Measurements from ENCODE around the gene N4BP2L2. TPM values are rescaled to one million over a fixed set of nuclear protein-coding genes. Genes with fewer than 3 reads are reported as not detected.

The N4BP2L2 gene
- total and polyA plus RNA-seq, 2 of the 8 experiments (the other 6 are each of a cell fraction or from before 2014, with no cell fraction given): 14.6 to 67.6 TPM

- FAIRE-seq (no peak), DNase-seq (ENCODE audit: low read depth in 1 of 2, low spot score in 2 of 2) (no peak)
- WGBS, 2 experiments (ENCODE audit: extremely low coverage in 1 of 2, insufficient coverage in 1 of 2, insufficient read length in 1 of 2, insufficient replicate concordance in 2 of 2, low coverage in 1 of 2, low lambda C conversion rate in 2 of 2, missing lambda C conversion rate in 1 of 2): 91% methylated on average over 1 of the region's 1 CpG; no CpG with 5 or more reads in 1 of the 2 experiments
- no peak overlapping the region for H2BK120ac ChIP-seq (replicated peaks; ENCODE audit: low read depth, low read length)
- H3K36me3 ChIP-seq (ENCODE audit: control insufficient read depth in 2 of 4, insufficient read depth in 4 of 4, low read length in 3 of 4): peaks cover 0 to 2% (median 0%) of the 10 kb centered on the region in 4 experiments; a peak in 2 of 8 replicates
- H2AFZ ChIP-seq (ENCODE audit: low read length): no peak overlapping the region
- H3K27me3 ChIP-seq (replicated peaks in 1 of 4; ENCODE audit: control insufficient read depth in 3 of 4, extremely low read depth in 1 of 4, insufficient read depth in 3 of 4, low read length in 3 of 4): no peaks in the 10 kb centered on the region
- H3K27ac ChIP-seq (ENCODE audit: low read depth, low read length): no peak overlapping the region
- no peak overlapping the region for H2BK12ac ChIP-seq (ENCODE audit: low read depth, low read length)
- no peak overlapping the region for H4K8ac ChIP-seq (ENCODE audit: extremely low read depth, insufficient read depth, low read length)
- no peak overlapping the region for H3K9ac ChIP-seq (replicated peaks in 1 of 4; ENCODE audit: extremely low read depth in 1 of 4, low read depth in 3 of 4, low read length in 3 of 4)
- no peak for TF ChIP-seq KDM4A (IDR thresholded peaks at IDR 0.05; ENCODE audit: low read depth, low read length, severe bottlenecking)
- H3K79me2 ChIP-seq (ENCODE audit: control insufficient read depth in 1 of 2, insufficient read depth in 2 of 2, low read length in 2 of 2): no peaks in the 10 kb centered on the region
- no peaks in the 10 kb centered on the region for H3K79me1 ChIP-seq (ENCODE audit: low read depth, low read length)
- H3K18ac ChIP-seq (ENCODE audit: extremely low read depth, low read length): no peak overlapping the region
- H2BK15ac ChIP-seq (ENCODE audit: low read length): no peak overlapping the region
- no peak overlapping the region for H3K56ac ChIP-seq (replicated peaks; ENCODE audit: insufficient read length, low read depth, low read length)
- no peak overlapping the region for H3K23ac ChIP-seq (ENCODE audit: insufficient read length)
- no peak overlapping the region for H2AK5ac ChIP-seq (ENCODE audit: low read depth, low read length)
- no peak overlapping the region for H3K14ac ChIP-seq (ENCODE audit: insufficient read length)
- H3K9me3 ChIP-seq (ENCODE audit: insufficient read depth in 2 of 2, low read depth in 1 of 2, low read length in 1 of 2): no peaks in the 10 kb centered on the region
- no peak overlapping the region for H4K5ac ChIP-seq (ENCODE audit: insufficient read length, low read depth, low read length)
- CTCF ChIA-PET (ENCODE audit: partially characterized antibody): no interaction called here
- H3K23me2 ChIP-seq (ENCODE audit: low read depth, low read length): no peaks in the 10 kb centered on the region
- no peak overlapping the region for H2BK20ac ChIP-seq (ENCODE audit: low read length)
- H4K91ac ChIP-seq (replicated peaks; ENCODE audit: insufficient read length, low read length): no peak overlapping the region
- POLR2A ChIA-PET (ENCODE audit: partially characterized antibody): interaction anchor here (0.9 to 1.3 kb wide), 2 partner anchors 8 to 34 kb away, joined by 3 to 4 read pairs; no protein-coding TSS in a partner anchor
- H2BK5ac ChIP-seq (ENCODE audit: low read depth, low read length): no peak overlapping the region
- no peak overlapping the region for H3K4me2 ChIP-seq (ENCODE audit: insufficient read depth in 1 of 2, low read depth in 2 of 2, low read length in 2 of 2)
- H3K4ac ChIP-seq (replicated peaks; ENCODE audit: insufficient read length, low read depth, low read length): no peak overlapping the region
- H3K4me3 ChIP-seq (ENCODE audit: extremely low read depth in 1 of 4, insufficient read depth in 2 of 4, low read depth in 3 of 4, low read length in 4 of 4): no peak overlapping the region
- no peaks in the 10 kb centered on the region for H4K20me1 ChIP-seq (replicated peaks in 1 of 2; ENCODE audit: control insufficient read depth in 1 of 2, insufficient read depth in 2 of 2, low read length in 2 of 2)
- no peaks in the 10 kb centered on the region for H3K4me1 ChIP-seq (replicated peaks in 1 of 4; ENCODE audit: control insufficient read depth in 3 of 4, insufficient read depth in 4 of 4, low read length in 3 of 4)
Observed at GRCh38 chr13:32504263-32504662, 34.3 kb downstream of the N4BP2L2 start.
